ENCODE measurements around the gene LECT2. TPM values are rescaled to one million over a fixed set of nuclear protein-coding genes. Genes with fewer than 3 reads are reported as not detected.

Gene LECT2
- total RNA-seq, 2 donors from 2014 or later = not detected

DNA sequence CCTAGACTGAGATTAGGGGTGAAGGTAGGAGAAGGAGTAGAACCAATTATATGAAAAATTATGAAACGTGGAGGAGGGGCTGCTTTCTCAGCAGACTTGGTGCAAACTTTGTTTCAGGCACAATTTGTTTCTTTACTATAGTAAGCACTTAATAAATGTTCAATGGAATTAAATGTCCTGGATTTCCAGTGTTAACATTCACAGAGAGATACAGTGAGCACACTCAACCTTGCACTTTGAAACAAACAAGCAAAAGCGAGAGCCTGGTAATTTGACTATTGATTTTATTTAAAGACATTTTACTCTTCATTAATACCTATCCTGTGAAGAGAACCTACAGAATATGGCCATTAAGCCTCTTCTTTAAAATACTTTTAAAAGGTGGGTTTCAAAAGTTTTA is 933 bp downstream of the LECT2 start:
- DNase-seq (ENCODE audit: low spot score) = no peak
- H3K27ac ChIP-seq = no peak overlapping the region
- H3K36me3 ChIP-seq = no peaks in the 10 kb centered on the region
- TF ChIP-seq, protein P1, sequence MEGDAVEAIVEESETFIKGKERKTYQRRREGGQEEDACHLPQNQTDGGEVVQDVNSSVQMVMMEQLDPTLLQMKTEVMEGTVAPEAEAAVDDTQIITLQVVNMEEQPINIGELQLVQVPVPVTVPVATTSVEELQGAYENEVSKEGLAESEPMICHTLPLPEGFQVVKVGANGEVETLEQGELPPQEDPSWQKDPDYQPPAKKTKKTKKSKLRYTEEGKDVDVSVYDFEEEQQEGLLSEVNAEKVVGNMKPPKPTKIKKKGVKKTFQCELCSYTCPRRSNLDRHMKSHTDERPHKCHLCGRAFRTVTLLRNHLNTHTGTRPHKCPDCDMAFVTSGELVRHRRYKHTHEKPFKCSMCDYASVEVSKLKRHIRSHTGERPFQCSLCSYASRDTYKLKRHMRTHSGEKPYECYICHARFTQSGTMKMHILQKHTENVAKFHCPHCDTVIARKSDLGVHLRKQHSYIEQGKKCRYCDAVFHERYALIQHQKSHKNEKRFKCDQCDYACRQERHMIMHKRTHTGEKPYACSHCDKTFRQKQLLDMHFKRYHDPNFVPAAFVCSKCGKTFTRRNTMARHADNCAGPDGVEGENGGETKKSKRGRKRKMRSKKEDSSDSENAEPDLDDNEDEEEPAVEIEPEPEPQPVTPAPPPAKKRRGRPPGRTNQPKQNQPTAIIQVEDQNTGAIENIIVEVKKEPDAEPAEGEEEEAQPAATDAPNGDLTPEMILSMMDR (IDR thresholded peaks at IDR 0.05) = no peak
- H3K4me3 ChIP-seq = no peak overlapping the region
- no peaks in the 10 kb centered on the region for H3K27me3 ChIP-seq (replicated peaks; ENCODE audit: insufficient read depth)
- H3K4me1 ChIP-seq (ENCODE audit: control insufficient read depth in 1 of 2, low read depth in 2 of 2) = no peaks in the 10 kb centered on the region
- no peaks in the 10 kb centered on the region for H3K9me3 ChIP-seq
- no peak for ATAC-seq (ENCODE audit: insufficient number of reproducible peaks, low FRiP score, low read depth)

DNA sequence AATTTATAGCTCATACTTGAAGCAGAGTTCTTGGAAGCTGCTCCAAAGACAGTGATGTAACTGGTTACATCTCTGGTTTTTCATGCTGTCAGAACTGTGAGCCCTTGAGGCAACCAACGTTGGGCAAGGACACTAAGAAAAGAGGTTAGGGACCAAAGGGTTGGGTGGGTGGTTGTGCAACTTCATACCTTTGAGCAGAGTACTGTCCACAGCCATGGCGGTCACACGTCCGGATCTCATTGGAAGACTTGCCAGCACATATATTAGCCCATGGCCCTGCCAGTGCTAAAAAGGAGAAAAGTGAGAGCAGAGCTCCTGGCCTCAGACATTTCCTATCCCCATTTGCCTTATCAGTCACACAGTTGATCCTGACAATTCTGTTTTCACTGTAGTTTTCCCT is 2.1 kb downstream of the LECT2 start:
- no peak for DNase-seq (ENCODE audit: low spot score)

DNA sequence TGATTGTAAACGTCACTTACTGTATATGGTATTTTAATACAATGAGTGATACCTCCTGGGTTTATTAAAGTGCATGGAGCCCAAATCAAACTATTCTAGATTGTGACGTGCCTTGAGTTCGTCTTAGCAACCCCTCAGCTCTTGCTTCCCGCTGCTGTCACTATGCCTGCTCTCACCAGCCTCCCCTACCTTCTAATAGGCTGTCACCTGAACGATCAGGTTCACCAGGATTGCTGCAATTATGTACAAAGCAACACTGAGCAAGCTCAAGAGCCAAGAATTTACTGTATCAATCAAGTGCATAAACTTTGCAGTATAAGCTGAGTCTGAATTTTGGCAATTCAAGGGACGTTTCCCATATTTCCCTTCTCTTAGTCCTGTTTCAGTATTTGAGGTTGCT is 3.0 kb downstream of the LECT2 start:
- ATAC-seq (ENCODE audit: insufficient number of reproducible peaks, low FRiP score, low read depth) (no peak), DNase-seq (ENCODE audit: low spot score) (no peak)
- Histone ChIP-seq H3K27ac (no peak overlapping the region), H3K36me3 (no peaks in the 10 kb centered on the region), H3K27me3 (replicated peaks; ENCODE audit: insufficient read depth) (no peaks in the 10 kb centered on the region), H3K4me1 (ENCODE audit: control insufficient read depth in 1 of 2, low read depth in 2 of 2) (no peaks in the 10 kb centered on the region), H3K4me3 (no peak overlapping the region), H3K9me3 (no peaks in the 10 kb centered on the region)
- TF ChIP-seq, protein P1 (IDR thresholded peaks at IDR 0.05) = no peak

More for the DNA sequence above, 2.1 kb downstream of the LECT2 start:
- H3K4me1 ChIP-seq (ENCODE audit: control insufficient read depth in 1 of 2, low read depth in 2 of 2) = no peaks in the 10 kb centered on the region
- no peak for ATAC-seq (ENCODE audit: insufficient number of reproducible peaks, low FRiP score, low read depth)
- no peaks in the 10 kb centered on the region for H3K27me3 ChIP-seq (replicated peaks; ENCODE audit: insufficient read depth)
- H3K36me3 ChIP-seq = no peaks in the 10 kb centered on the region
- TF ChIP-seq, protein P1 (IDR thresholded peaks at IDR 0.05) = no peak
- H3K9me3 ChIP-seq = no peaks in the 10 kb centered on the region
- H3K27ac ChIP-seq = no peak overlapping the region
- no peak overlapping the region for H3K4me3 ChIP-seq

DNA sequence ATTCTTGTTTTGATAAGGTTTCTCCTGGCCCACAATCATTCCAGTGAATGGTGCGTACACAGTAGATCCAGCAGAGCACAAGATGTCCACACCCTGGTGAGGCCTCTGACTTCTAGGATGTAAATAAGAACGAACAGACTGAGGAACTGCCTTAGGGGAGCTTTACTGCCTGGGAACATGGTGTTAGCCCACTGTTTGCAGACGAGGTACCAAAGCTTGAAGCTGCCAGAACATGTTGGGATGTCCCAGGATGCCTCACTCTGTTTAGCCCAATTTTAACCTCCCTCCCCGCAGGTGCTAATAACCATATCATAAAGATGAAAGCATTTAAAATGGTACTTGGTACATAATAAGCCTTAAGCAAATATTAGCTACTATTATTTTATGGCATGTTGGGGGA is 3.5 kb downstream of the LECT2 start:
- Histone ChIP-seq H3K4me1 (ENCODE audit: control insufficient read depth in 1 of 2, low read depth in 2 of 2) (no peaks in the 10 kb centered on the region), H3K9me3 (no peaks in the 10 kb centered on the region), H3K36me3 (no peaks in the 10 kb centered on the region), H3K4me3 (no peak overlapping the region), H3K27ac (no peak overlapping the region), H3K27me3 (replicated peaks; ENCODE audit: insufficient read depth) (no peaks in the 10 kb centered on the region)
- DNase-seq (ENCODE audit: low spot score) = no peak
- TF ChIP-seq, protein P1 (IDR thresholded peaks at IDR 0.05) = no peak
- ATAC-seq (ENCODE audit: insufficient number of reproducible peaks, low FRiP score, low read depth) = no peak

DNA sequence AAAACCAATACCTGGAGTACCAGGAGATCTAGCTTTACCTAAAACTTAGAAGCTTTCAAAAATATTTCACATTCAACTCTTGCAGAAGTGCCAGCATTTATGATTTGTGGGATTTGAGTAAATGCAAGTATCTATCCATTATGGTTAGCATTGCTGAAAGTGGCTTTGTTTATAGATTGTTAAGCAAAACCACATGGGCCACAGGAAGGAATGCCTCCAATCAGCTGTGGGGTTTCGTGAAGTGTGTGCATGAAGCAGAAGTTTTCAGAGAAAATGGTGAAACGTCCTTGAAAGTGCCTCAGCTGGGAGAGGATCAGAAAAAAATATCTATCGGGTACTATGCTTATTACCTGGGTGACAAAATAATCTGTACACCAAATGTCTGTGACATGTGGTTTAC is 4.2 kb downstream of the LECT2 start:
- Histone ChIP-seq H3K4me1 (ENCODE audit: control insufficient read depth in 1 of 2, low read depth in 2 of 2) (no peaks in the 10 kb centered on the region), H3K36me3 (no peaks in the 10 kb centered on the region), H3K27ac (no peak overlapping the region), H3K27me3 (replicated peaks; ENCODE audit: insufficient read depth) (no peaks in the 10 kb centered on the region), H3K9me3 (no peaks in the 10 kb centered on the region), H3K4me3 (no peak overlapping the region)
- ATAC-seq (ENCODE audit: insufficient number of reproducible peaks, low FRiP score, low read depth) (no peak), DNase-seq (ENCODE audit: low spot score) (no peak)
- TF ChIP-seq, protein P1 (IDR thresholded peaks at IDR 0.05) = no peak
